Keratinocyte (primary cell): ENCODE measurements around the gene SACM1L. TPM values are rescaled to one million over a fixed set of nuclear protein-coding genes. Genes with fewer than 3 reads are reported as not detected.

Source experiments
- DNase-seq: peaks from one replicate; pipeline ENCODE4 v3.0.0-alpha.2; 2011; ENCODE audit warnings: low read depth, missing footprints, low spot score
- FAIRE-seq: peaks from 2 replicates; lab custom pipeline; 2011; peaks lifted over from hg19 to GRCh38; lab: Jason Lieb, UNC
- H2AFZ ChIP-seq: 2 replicates; pipeline ENCODE4 v1.6.0; 2012; ENCODE audit warnings: low read length, control low read depth, inconsistent platforms; ENCODE audit not compliant: control insufficient read depth
- H3K27ac ChIP-seq: 2 replicates; pipeline ENCODE4 v1.5.1; 2011; ENCODE audit warnings: low read length; ENCODE audit not compliant: control insufficient read depth, insufficient read depth
- H3K27me3 ChIP-seq: 3 replicates; pipeline ENCODE4 v1.6.0; 2011; ENCODE audit warnings: low read length; ENCODE audit not compliant: control insufficient read depth, insufficient read depth; ENCODE audit errors: extremely low read depth
- H3K36me3 ChIP-seq, 2 experiments: 2 replicates in 1 of 2; 3 replicates in 1 of 2; pipeline ENCODE4 v1.5.1; 2011; ENCODE audit warnings: low read length in 2 of 2, mild to moderate bottlenecking in 1 of 2; ENCODE audit not compliant: control insufficient read depth in 2 of 2, insufficient read depth in 2 of 2; ENCODE audit errors: extremely low read depth in 1 of 2
- H3K4me1 ChIP-seq: 3 replicates; pipeline ENCODE4 v1.5.1; 2011; ENCODE audit warnings: low read length; ENCODE audit not compliant: control insufficient read depth, insufficient read depth; ENCODE audit errors: extremely low read depth
- H3K4me2 ChIP-seq: 3 replicates; pipeline ENCODE4 v1.6.0; 2011; ENCODE audit warnings: low read depth, low read length; ENCODE audit not compliant: control insufficient read depth, insufficient read depth; ENCODE audit errors: extremely low read depth
- H3K4me3 ChIP-seq, 3 experiments: fragments of 200-600 bp in 1 of 3; sonication (generic) in 1 of 3; 2 replicates in 2 of 3; 3 replicates in 1 of 3; pipeline ENCODE4 v1.5.1; 2011 to 2016; ENCODE audit warnings: low read length in 3 of 3, mild to moderate bottlenecking in 3 of 3, control low read depth in 2 of 3, inconsistent platforms in 1 of 3, low read depth in 1 of 3, mixed read lengths in 1 of 3, mixed run types in 1 of 3, moderate library complexity in 1 of 3; ENCODE audit not compliant: control insufficient read depth in 2 of 3, insufficient read depth in 2 of 3; ENCODE audit errors: extremely low read depth in 1 of 3
- H3K79me2 ChIP-seq: 2 replicates; pipeline ENCODE4 v1.6.0; 2012; ENCODE audit warnings: low read length; ENCODE audit not compliant: control insufficient read depth, insufficient read depth
- H3K9ac ChIP-seq: 3 replicates; pipeline ENCODE4 v1.6.0; 2011; ENCODE audit warnings: low read length; ENCODE audit not compliant: control insufficient read depth, insufficient read depth; ENCODE audit errors: extremely low read depth
- H3K9me1 ChIP-seq: 3 replicates; pipeline ENCODE4 v1.6.0; 2011; ENCODE audit warnings: low read length; ENCODE audit not compliant: control insufficient read depth, insufficient read depth; ENCODE audit errors: extremely low read depth
- H3K9me3 ChIP-seq: 2 replicates; pipeline ENCODE4 v1.5.1; 2012; ENCODE audit warnings: low read depth, low read length; ENCODE audit not compliant: control insufficient read depth
- H4K20me1 ChIP-seq: 3 replicates; pipeline ENCODE4 v1.6.0; 2011; ENCODE audit warnings: low read length; ENCODE audit not compliant: control insufficient read depth, insufficient read depth; ENCODE audit errors: extremely low read depth
- EZH2 ChIP-seq: IDR thresholded peaks from one replicate; pipeline ENCODE4 v1.6.1; 2012; ENCODE audit warnings: inconsistent platforms, mild to moderate bottlenecking, low read length, moderate library complexity
- dilution Hi-C: fragments of 300-500 bp; cut with MboI; formaldehyde crosslinking; loops from one replicate; pipeline ENCODE4 v1.7.0; 2020; ENCODE audit warnings: low sequenced_read_pairs; ENCODE audit not compliant: extremely low pct_ligation_motif_present
- polyA plus RNA-seq, 5 experiments: library from polyadenylated mRNA; depleted of rRNA in 3 of 5; stranded (reverse) in 3 of 5; stranded (forward) in 1 of 5; unstranded in 1 of 5; fragments of >200 nt; gene quantifications; 1 replicate in 1 of 5; 2 replicates in 3 of 5; 3 replicates in 1 of 5; pipeline versions ENCODE4 v1.2.1 to v1.2.3, GENCODE V29; 2011 to 2012; ENCODE audit warnings: missing spikeins in 2 of 5, low read depth in 1 of 5, low replicate concordance in 1 of 5
- TF ChIP-seq, protein P1 (sequence below), 3 experiments: IDR thresholded peaks in 1 of 3; conservative IDR thresholded peaks in 1 of 3; optimal IDR thresholded peaks in 1 of 3; 2 replicates in 2 of 3; 3 replicates in 1 of 3; pipeline versions ENCODE3 to v1.5.1; 2011; ENCODE audit warnings: low read length in 3 of 3, mild to moderate bottlenecking in 3 of 3, moderate library complexity in 2 of 3, control low read depth in 1 of 3, inconsistent platforms in 1 of 3; ENCODE audit not compliant: insufficient read depth in 2 of 3; ENCODE audit errors: extremely low read depth in 1 of 3

SACM1L gene
- polyA plus RNA-seq, 1 donor (not counting 4 experiments of a cell fraction or from before 2014, with no cell fraction given) = 44.3 TPM

DNA sequence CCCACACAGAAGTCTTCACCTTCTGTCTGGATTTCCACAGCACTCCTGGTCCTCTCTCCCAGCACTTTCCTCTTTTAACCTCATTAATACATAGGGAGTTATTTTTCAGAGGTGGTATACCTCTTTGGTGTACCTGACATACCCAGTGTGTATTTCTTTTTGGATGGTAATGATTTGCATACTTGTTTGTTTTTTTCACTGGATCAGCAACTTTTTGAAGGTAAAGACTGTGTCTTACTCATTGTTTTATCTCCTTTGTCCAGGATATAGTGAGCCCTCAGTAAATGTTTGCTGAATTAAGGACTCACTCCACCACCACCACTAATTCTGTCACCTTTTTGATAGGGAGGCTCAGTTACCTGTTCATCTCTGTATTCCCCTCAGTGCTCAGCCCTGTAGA, 52.1 kb downstream of the SACM1L start:
- dilution Hi-C loops = no loop called here
- Histone ChIP-seq H3K36me3 (peaks cover 12 to 22% of the 10 kb centered on the region in 2 experiments), H3K4me3 (no peak overlapping the region), H2AFZ (no peak overlapping the region), H3K79me2 (no peaks in the 10 kb centered on the region), H3K9me1 (no peaks in the 10 kb centered on the region), H3K9ac (no peak overlapping the region), H3K4me2 (no peak overlapping the region), H3K27ac (no peak overlapping the region), H4K20me1 (no peaks in the 10 kb centered on the region), H3K9me3 (no peaks in the 10 kb centered on the region), H3K4me1 (no peaks in the 10 kb centered on the region), H3K27me3 (no peaks in the 10 kb centered on the region)
- DNase-seq = no peak
- FAIRE-seq = no peak
- TF ChIP-seq, protein P1, sequence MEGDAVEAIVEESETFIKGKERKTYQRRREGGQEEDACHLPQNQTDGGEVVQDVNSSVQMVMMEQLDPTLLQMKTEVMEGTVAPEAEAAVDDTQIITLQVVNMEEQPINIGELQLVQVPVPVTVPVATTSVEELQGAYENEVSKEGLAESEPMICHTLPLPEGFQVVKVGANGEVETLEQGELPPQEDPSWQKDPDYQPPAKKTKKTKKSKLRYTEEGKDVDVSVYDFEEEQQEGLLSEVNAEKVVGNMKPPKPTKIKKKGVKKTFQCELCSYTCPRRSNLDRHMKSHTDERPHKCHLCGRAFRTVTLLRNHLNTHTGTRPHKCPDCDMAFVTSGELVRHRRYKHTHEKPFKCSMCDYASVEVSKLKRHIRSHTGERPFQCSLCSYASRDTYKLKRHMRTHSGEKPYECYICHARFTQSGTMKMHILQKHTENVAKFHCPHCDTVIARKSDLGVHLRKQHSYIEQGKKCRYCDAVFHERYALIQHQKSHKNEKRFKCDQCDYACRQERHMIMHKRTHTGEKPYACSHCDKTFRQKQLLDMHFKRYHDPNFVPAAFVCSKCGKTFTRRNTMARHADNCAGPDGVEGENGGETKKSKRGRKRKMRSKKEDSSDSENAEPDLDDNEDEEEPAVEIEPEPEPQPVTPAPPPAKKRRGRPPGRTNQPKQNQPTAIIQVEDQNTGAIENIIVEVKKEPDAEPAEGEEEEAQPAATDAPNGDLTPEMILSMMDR (optimal IDR thresholded peaks at IDR 0.05 in 1 of 3, IDR thresholded peaks at IDR 0.05 in 1 of 3, conservative IDR thresholded peaks at IDR 0.05 in 1 of 3; ENCODE audit: extremely low read depth in 1 of 3, insufficient read depth in 2 of 3, low read length in 3 of 3) = no peak
- TF ChIP-seq EZH2 = no peak

DNA sequence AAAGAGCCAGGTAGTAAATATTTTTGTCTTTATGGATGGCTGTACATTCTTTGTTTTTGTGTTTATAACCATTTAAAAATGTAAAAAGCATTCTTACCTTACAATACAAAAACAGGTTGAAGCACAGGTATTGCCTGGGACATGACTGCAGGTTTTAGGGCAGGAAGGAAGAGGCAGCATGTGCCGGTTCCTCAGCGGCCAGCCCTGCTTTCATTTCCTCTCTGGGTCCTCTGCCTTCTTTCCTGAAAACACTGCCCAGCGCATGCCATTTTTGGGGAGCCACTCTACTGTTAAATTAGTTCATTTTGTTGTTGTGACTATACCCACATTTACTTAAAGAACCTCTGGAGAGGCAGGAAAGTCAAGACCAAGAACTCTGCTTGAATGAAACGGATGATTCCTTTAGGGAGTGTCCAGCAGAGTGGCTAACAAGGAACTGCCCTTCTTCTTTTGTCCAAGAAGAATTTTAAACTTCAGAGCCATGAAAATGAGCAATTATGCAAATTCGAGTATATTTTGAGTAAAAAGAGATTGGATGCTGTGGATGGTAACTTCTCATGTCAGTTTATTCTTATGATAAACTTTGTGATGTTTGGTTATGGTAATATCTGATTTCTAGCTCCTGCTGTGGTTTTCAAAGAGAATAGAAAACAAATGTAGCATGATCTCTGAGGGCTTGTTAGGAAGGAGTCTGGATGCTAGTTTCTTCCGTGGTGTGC, 52.7 kb downstream of the SACM1L start:
- DNase-seq (no peak), FAIRE-seq (no peak)

More for the DNA sequence above, 52.7 kb downstream of the SACM1L start:
- no peak overlapping the region for H3K4me3 ChIP-seq
- no peaks in the 10 kb centered on the region for H3K9me3 ChIP-seq
- TF ChIP-seq, protein P1 (optimal IDR thresholded peaks at IDR 0.05 in 1 of 3, IDR thresholded peaks at IDR 0.05 in 1 of 3, conservative IDR thresholded peaks at IDR 0.05 in 1 of 3; ENCODE audit: extremely low read depth in 1 of 3, insufficient read depth in 2 of 3, low read length in 3 of 3) = no peak
- TF ChIP-seq EZH2 = no peak
- H3K36me3 ChIP-seq = peaks cover 12 to 22% of the 10 kb centered on the region in 2 experiments
- no peaks in the 10 kb centered on the region for H4K20me1 ChIP-seq
- dilution Hi-C loops = no loop called here
- H3K4me1 ChIP-seq = no peaks in the 10 kb centered on the region
- no peak overlapping the region for H3K9ac ChIP-seq
- no peaks in the 10 kb centered on the region for H3K27me3 ChIP-seq
- no peak overlapping the region for H3K27ac ChIP-seq
- H2AFZ ChIP-seq = no peak overlapping the region
- no peaks in the 10 kb centered on the region for H3K79me2 ChIP-seq
- H3K4me2 ChIP-seq = no peak overlapping the region
- no peaks in the 10 kb centered on the region for H3K9me1 ChIP-seq
